Colon (tissue), 2 donors: ENCODE data around the gene MAML2.
"Not testable (repeated sequence)": the region's sequence is repeated elsewhere in the genome, so short reads cannot be mapped to it uniquely, and the experiment has no call there.

Experiments
- FAIRE-seq: peaks from 2 replicates; lab custom pipeline; 2012; peaks lifted over from hg19 to GRCh38; lab: Jason Lieb, UNC
- donor health status: control.
- donor health status: control.

Gene MAML2

GRCh38 chr11:96185220-96185768, 157.7 kb downstream of the MAML2 start:
- no peak for FAIRE-seq

- not testable (repeated sequence) for FAIRE-seq
Measured at GRCh38 chr11:96180937-96181336, 162.1 kb downstream of the MAML2 start.

GRCh38 chr11:96180341-96180740, 162.7 kb downstream of the MAML2 start:
- no peak for FAIRE-seq

- no peak for FAIRE-seq
Measured at GRCh38 chr11:96179905-96180304, 163.1 kb downstream of the MAML2 start.

GRCh38 chr11:96178887-96179279, 164.1 kb downstream of the MAML2 start:
- no peak for FAIRE-seq

- no peak for FAIRE-seq
Measured at GRCh38 chr11:96178049-96178886, 164.7 kb downstream of the MAML2 start.

- no peak for FAIRE-seq
Measured at GRCh38 chr11:96177146-96177545, 165.8 kb downstream of the MAML2 start.

GRCh38 chr11:96173906-96174305, 169.1 kb downstream of the MAML2 start:
- FAIRE-seq: no peak

- FAIRE-seq: no peak
Measured at GRCh38 chr11:96173422-96173821, 169.6 kb downstream of the MAML2 start.

GRCh38 chr11:96172604-96173003, 170.4 kb downstream of the MAML2 start:
- no peak for FAIRE-seq

- FAIRE-seq: no peak
Measured at GRCh38 chr11:96169250-96169649, 173.7 kb downstream of the MAML2 start.

- no peak for FAIRE-seq
Measured at GRCh38 chr11:96168623-96169022, 174.4 kb downstream of the MAML2 start.

- no peak for FAIRE-seq
Measured at GRCh38 chr11:96167787-96168186, 175.2 kb downstream of the MAML2 start.

GRCh38 chr11:96167203-96167758, 175.7 kb downstream of the MAML2 start:
- FAIRE-seq: no peak

- no peak for FAIRE-seq
Measured at GRCh38 chr11:96162816-96163499, 180.0 kb downstream of the MAML2 start.

GRCh38 chr11:96161307-96162089, 181.5 kb downstream of the MAML2 start:
- FAIRE-seq: no peak

- no peak for FAIRE-seq
Measured at GRCh38 chr11:96160732-96161306, 182.2 kb downstream of the MAML2 start.

- FAIRE-seq: no peak
Measured at GRCh38 chr11:96159968-96160367, 183.0 kb downstream of the MAML2 start.

- no peak for FAIRE-seq
Measured at GRCh38 chr11:96158126-96158525, 184.9 kb downstream of the MAML2 start.

- no peak for FAIRE-seq
Measured at GRCh38 chr11:96157517-96157873, 185.5 kb downstream of the MAML2 start.

GRCh38 chr11:96156379-96156722, 186.6 kb downstream of the MAML2 start:
- no peak for FAIRE-seq
